ENCODE data around the gene IRX6.

IRX6 gene

DNA sequence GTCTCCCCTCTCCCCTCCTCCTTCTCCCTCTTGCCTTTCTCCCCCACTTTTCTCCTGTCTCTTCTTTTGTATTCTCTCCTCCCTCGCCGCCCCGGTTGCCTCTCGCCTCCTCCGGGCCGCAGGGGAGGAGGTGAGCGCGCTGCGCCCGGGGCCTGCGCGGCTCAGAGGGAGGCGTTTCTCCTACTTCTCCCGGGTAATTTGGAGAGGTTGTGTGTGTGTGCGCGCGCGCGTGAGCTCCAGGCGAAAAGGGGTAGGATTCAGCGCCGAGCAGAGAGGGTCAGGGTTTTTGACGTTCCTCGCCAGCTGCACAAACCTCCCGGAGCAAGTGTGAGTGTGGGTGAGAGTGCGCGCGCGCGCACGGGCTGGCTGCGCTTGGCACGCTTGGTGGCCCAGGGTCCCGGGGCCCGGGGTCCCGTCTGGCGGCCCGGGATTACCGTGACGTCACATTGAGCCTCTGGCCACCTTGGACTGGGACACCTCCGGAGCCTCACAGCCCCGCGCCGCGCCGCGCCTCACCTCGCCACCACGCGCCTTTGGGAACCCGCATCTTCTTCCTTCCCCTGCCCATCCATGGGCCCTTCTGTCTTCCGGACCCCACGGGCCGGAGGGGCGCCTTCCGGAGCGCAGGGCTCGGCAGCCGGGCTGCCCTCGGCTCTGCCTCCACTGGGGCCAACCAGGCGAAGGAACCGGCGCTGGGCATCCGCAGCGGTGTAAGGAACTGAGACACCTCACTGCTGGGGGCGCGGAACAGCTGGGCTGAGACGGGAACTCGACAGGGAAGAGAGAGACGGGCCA lies 479 bp downstream of the IRX6 start:
- DNase-seq (ENCODE audit: low read depth) = no peak

- DNase-seq (ENCODE audit: low read depth) = no peak
Measured at GRCh38 chr16:55325080-55325447, 1.1 kb downstream of the IRX6 start.

GRCh38 chr16:55325458-55326109 lies 1.6 kb downstream of the IRX6 start:
- DNase-seq (ENCODE audit: low read depth) = no peak

- no peak for DNase-seq (ENCODE audit: low read depth)
Measured at GRCh38 chr16:55326261-55327092, 2.5 kb downstream of the IRX6 start.

GRCh38 chr16:55328611-55329569 lies 4.9 kb downstream of the IRX6 start:
- DNase-seq (ENCODE audit: low read depth) = no peak

GRCh38 chr16:55329791-55330428 lies 5.9 kb downstream of the IRX6 start:
- DNase-seq (ENCODE audit: low read depth) = no peak

- no peak for DNase-seq (ENCODE audit: low read depth)
Measured at GRCh38 chr16:55330781-55331647, 7.0 kb downstream of the IRX6 start.

GRCh38 chr16:55331648-55332185 lies 7.7 kb downstream of the IRX6 start:
- DNase-seq (ENCODE audit: low read depth) = no peak

- no peak for DNase-seq (ENCODE audit: low read depth)
Measured at GRCh38 chr16:55333684-55334083, 9.7 kb downstream of the IRX6 start.

- no peak for DNase-seq (ENCODE audit: low read depth)
Measured at GRCh38 chr16:55338646-55339045, 14.6 kb downstream of the IRX6 start.

GRCh38 chr16:55340445-55340844 lies 16.4 kb downstream of the IRX6 start:
- DNase-seq (ENCODE audit: low read depth) = no peak

- no peak for DNase-seq (ENCODE audit: low read depth)
Measured at GRCh38 chr16:55341681-55342080, 17.7 kb downstream of the IRX6 start.

GRCh38 chr16:55346475-55346874 lies 22.5 kb downstream of the IRX6 start:
- DNase-seq (ENCODE audit: low read depth) = no peak

- no peak for DNase-seq (ENCODE audit: low read depth)
Measured at GRCh38 chr16:55349867-55350266, 25.9 kb downstream of the IRX6 start.

DNA sequence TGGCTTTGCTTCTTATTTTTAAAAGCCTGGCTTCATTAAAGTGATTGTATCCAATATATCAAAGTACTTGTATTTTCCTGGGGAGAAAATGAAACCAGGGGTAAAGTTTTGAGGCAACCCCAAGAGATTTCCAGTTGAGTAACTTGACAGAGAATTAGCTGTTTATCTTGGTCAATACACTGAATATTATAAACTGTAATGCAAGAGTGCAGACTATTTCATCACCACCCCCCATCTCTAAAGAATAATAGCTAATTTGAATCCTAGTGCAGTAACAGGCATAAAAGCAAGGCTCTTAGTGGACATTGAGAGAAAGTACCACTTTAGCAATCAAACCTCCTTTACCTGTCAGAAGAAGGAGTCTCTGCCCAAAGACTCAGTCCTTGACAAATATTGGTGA lies 27.0 kb downstream of the IRX6 start:
- no peak for DNase-seq (ENCODE audit: low read depth)

- no peak for DNase-seq (ENCODE audit: low read depth)
Measured at GRCh38 chr16:55351936-55352335, 27.9 kb downstream of the IRX6 start.

DNA sequence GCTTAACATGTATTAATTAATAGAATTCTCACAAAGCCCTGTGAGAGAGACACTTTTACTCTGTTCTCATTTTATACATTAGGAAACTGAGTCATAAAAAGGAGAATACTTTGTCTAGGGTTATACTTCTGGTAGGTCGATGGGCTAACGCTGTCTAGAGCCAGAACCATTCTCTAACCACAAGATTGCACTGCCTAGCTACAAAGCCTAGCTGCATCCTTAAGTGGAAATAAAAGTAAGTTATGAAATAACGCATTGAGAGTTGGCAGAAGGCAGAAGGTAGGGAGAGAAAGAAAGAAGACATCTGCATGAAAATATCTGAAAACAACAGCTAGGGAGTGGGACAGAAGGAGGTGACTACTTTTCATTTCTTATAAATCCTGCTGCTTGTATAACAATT lies 33.2 kb downstream of the IRX6 start:
- DNase-seq (ENCODE audit: low read depth) = no peak

DNA sequence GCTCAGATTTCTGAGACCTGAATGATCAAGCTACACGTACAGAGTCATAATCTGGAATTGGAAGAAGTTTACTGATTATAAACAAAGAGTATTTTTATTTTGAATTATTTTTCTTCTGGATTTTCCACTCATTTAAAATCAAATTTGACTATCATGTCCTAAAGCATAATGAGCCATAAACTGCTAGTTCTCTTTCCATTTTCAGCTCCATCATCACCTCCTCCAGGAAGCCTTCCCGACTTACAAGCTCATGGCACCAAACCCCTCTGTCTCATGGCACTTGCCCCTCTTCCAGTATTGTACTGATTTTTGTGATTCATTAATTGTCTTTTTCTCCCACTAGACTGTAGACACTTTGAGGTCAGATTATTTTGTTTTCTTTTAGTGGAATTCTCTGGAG lies 35.9 kb downstream of the IRX6 start:
- DNase-seq (ENCODE audit: low read depth) = no peak

- DNase-seq (ENCODE audit: low read depth) = no peak
Measured at GRCh38 chr16:55364811-55365210, 40.8 kb downstream of the IRX6 start.

- no peak for DNase-seq (ENCODE audit: low read depth)
Measured at GRCh38 chr16:55367301-55367811, 43.4 kb downstream of the IRX6 start.
